GM19438 (cell line): ENCODE data around the gene ZBTB46.
"Not testable (repeated sequence)": the region's sequence is repeated elsewhere in the genome, so short reads cannot be mapped to it uniquely, and the experiment has no call there.

Source experiments
- ATAC-seq: cut with Tn5 transposase; IDR thresholded peaks from one replicate; pipeline ENCODE4 v1.9.1; 2021; ENCODE audit warnings: low read depth; ENCODE audit not compliant: unreplicated experiment

ZBTB46 gene

DNA sequence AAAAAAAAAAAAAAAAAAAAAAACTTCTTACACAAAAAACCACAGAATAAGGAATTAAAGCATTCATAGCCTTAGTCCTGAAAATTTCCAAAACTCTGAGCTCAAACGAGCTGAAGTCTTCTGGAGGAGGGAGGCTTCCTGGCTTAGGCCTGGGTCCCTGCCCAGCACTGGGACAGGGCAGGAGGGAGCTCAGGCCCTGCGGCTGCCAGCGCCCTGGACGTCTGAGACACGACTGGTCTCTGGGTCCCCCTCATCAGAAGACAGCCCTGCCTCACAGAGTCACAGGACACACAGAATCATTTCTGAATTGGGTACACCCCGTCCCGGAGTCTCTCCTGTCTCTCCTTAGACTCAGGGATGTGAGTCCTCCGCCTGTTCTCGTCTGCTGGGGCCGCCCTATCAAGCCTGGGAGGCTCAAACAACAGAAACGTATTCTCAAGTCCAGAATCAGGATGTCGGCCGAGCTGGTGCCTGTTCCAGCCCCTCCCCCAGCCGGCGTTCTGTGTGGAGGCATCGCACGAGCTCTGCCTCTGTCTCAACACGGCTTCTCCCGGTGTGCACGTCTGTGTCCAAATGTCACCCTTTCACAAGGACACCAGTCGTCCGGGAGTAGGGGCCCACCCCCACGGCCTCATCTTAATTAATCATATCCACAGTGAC lies 39.4 kb downstream of the ZBTB46 start:
- no peak for ATAC-seq

DNA sequence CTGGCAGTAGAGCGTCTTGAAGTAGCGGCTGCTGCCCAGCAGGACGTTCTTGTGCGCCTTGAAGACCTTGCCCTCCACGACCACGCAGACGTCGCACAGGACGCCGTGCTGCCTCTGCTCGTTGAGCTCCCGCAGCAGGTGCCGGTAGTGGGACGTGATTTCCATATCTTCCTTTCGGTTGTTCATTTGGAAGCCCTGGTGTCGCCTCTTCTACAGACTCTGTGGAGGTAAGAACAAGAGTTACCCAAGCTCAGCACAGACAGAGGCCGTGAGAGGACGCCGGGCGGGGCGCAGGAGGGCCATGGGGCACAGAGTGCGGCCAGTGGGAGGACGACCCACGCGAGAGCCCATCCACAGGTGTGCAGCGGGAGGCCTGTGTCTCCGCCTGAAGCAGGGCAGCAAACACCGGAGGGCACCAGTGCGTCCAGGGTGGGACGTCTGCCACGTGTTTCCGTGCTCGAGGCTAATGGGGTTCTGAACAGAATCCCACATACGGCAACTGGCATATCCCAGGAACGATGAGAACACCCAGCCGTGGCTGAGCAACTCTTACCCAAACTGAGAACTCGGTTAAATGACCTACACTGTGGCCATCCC lies 40.4 kb downstream of the ZBTB46 start:
- ATAC-seq, result no peak

DNA sequence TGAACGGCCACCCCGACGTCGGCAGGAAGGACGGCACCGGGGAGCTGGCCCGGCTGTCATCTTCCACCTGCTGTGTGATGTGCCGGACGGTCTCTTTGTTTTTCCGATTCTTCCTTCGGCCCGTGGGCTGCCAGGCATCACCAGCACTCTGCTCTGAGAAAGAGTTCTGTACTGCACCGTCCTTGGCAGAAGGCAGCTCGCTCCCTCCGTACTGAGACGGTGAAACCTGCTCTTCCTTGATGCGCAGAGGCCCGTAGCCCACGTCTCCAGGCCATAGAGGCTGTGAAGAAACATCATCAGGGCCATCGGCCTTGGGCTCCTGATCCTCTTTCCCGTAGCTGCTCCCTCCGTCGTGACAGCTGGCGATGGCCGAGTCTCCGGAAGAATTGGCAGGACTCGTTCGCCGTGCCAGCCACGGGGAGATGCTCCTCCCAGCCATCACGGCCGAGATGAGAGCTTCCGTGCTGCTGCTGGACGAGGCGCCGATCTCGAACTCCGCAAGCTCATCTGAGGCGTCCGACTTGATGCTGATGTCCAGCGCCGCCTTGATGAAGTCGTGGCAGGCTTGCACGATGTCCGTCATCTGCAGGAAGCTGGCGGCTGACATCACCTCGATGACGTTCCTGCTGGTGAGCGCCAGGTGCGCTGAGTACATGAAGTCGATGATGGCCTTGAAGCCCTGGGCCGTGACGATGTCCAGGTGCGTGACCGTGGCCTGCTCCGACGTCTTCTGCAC lies 41.1 kb downstream of the ZBTB46 start:
- ATAC-seq, result no peak

DNA sequence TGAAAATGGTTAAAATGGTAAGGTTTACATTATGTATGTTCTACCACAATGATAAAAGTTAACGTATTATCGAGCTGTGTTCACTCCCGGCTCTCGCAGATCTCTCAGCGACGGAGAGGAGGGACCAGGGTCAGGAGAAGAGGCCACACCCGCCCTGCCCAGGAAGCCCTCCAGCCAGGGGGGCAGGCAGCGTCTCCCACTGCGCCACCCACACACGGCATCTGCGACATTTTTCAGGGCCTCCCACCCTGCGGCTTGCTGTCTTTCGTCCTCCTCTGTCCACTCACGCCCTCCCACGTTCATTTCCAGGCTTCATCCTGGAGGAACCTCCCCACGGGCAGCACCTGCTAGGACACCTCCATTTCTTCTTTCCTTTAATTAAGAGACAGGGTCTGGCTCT lies 43.3 kb downstream of the ZBTB46 start:
- no peak for ATAC-seq

DNA sequence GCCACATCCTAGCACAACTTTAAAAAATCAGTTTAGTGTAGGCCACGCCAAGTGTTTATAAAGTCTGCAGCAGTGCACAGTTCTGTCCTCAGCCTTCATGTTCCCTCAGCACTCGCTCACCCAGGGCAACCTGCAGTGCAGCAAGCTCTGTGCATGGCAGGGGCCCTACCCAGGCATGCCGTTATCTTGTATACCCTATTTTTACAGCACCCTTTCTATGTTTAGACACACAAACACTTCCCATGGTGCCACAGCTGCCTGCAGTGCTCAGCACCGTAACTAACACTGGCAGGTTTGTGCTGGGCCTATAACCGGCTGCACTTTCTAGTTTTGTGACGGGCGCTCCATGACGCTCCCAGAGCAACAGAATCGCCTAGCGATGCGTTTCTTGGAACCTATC lies 43.8 kb downstream of the ZBTB46 start:
- no peak for ATAC-seq

DNA sequence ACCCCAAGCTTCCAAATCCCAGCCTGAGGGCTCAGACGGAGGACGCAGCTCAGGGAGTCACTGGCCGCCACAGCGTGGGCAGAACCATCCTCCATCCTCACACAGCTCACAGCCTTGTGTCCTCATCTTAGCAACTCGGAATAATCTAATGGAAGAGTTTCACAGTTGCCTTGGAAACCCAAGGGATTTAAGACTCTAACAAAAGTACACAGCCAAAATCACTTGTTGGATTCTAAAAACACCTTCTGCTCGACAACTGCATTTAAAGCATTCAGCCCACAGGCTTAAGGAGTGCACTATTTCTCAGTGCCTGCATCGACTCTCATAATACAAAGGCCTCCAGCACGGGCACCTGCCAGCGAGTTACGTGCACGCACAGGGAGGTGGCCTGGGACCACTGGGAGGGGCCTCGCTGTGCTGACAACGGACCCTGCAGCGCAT lies 45.4 kb downstream of the ZBTB46 start:
- ATAC-seq, result no peak

DNA sequence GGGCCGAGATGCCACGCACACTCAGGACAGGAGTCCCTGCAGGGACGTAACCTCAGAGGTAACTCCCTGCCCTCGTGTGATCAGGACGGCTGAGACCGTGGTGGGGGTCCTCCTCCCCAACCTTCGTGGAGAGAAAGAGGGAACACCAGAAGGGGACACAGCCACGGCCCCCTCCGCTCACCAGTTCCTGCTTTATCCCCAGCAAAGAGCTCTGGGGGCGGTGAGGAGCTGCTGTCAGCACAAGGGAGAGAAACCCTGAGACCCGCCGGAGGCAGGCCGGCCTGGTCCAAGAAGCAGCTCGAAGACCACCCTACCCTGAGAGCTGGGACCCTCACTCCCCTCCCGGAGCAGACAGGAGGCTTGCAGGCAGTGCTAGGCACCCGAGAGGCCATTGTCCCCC lies 47.1 kb downstream of the ZBTB46 start:
- no peak for ATAC-seq

DNA sequence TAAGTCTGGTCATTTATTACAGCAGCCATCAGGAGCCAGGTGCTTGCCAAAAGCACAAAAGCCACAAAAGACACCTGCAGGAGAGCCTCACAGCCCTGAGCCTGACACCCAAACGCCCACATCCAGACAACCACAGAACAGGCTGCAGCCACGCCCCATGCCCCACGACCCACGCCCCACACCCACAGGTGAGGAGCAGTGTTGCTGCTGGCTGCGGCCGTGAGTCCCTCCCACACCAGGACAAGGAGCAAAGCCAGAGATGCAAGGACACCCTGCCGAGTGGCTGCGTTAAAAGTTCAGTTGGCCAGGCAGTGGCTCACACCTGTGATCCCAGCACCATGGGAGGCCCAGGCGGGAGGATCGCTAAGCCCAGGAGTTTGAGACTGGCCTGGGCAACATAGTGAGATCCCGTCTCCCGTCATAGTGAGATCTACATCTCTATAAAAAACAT lies 48.5 kb downstream of the ZBTB46 start:
- ATAC-seq, result no peak

DNA sequence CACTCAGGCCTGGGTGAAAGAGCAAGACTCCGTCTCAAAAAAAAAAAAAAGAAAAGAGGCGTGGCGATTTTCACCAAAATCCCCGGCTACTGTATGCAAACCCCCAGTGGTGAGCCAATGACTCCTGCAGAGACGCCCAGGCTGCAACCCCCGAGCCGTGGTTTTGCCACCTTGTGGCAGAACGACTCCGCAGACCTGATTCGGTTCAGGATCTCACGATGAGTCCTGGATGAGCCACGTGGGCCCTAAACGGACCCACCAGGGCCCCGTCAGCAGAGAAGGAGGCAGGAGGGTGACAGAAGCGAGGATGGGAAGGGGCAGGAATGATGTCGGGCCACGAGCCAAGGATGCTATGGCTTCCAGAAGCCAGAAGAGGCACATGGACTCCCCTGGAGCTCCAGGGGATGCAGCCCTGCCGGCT lies 49.0 kb downstream of the ZBTB46 start:
- ATAC-seq, result no peak

DNA sequence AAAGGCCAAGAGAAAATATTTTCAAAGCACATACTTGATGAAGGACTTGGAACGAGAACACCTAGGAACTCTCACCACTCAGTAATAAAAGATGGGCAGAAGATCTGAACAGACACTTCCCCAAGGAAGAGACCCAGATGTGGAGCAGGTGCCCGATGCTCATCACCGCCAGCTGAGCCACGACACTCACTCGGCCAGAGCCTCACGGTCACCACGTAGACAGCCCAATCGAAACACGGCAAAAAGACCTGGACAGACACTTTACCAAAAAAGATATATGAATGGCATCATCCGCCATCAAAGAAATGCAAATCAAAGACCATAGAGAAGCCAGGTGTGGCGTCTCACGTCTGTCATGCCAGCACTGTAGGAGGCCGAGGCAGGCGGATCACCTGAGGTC lies 49.9 kb downstream of the ZBTB46 start:
- no peak for ATAC-seq

DNA sequence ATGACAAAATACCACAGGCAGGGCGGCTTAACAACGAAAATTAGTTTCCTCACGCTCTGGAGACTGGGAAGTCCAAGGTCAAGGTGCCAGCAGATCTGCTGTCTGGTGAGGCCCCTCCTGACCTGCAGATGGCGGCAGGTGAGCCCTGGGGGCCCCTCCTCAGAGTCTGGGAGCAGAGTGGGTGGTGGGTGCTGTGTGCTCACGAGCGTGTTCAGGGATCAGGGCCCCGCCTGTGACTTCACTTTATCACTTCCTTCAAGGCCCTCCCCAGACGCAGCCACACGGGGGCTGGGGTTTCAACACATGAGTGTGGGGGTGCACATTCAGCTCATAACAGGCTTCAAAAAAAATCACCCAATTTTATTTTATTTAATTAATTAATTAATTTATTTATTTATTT lies 52.2 kb downstream of the ZBTB46 start:
- ATAC-seq, result no peak

DNA sequence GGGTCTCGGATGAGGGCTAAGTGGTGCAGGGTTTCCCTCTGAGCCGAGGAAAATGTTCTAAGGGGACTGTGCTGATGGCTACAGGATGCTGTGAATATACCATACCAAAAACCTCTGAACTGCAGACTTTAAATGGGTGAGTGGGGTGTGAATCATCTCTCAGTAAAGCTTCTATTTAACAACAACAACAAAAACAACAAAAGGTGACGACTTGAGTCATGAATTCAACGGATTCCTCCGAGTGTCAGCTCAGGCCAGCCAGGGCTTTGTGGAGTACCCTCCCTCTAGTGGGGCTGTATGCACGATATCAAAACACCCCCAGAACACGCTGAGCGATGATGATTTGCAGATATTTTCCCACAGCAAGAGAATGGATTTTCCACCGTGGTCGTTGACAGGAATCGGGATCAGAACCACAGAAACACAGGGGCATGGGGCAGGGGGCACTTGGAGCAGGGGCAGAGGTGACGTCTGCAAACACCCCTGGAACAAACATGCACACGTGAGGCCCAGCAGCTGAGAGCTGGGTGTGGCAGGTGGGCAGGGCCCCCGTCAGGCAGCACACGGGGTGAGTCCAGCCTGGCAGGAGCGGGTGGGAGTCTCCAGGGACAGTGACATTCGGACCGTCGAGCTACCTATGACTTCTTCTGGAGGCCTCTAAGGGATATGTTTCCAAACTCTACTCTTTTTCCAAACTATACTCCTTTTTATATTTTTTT lies 52.9 kb downstream of the ZBTB46 start:
- no peak for ATAC-seq

DNA sequence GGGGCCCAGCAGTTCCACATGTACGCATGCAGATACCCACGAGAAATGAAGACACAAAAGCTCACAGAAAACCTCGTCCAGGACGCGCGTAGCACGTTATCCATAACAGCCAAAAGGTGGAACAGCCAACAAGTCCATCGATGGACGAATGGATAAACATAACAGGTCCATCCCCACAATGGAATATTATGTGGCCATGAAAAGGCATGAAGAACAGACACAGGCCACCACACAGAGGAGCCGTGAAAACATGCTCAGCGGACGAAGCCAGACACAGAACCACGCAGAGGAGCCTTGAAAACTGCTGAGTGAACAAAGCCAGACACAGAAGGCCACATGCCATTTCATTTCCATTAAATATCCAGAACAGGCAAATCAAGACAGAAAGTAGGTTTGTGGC lies 53.5 kb downstream of the ZBTB46 start:
- ATAC-seq, result no peak

DNA sequence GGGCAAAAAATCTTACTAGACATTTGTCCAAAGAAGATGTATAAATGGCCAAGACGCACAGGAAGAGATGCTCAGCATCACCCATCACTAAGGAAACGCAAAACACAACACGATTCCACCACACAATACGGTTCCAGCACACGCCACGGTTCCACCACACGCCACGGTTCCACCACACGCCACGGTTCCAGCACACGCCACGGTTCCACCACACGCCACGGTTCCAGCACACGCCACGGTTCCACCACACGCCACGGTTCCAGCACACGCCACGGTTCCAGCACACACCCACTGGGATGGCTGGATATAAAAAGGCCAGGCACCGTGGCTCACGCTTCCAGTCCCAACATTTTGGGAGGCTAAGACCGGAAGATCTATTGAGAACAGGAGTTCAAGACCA lies 54.2 kb downstream of the ZBTB46 start:
- ATAC-seq, result not testable (repeated sequence)

DNA sequence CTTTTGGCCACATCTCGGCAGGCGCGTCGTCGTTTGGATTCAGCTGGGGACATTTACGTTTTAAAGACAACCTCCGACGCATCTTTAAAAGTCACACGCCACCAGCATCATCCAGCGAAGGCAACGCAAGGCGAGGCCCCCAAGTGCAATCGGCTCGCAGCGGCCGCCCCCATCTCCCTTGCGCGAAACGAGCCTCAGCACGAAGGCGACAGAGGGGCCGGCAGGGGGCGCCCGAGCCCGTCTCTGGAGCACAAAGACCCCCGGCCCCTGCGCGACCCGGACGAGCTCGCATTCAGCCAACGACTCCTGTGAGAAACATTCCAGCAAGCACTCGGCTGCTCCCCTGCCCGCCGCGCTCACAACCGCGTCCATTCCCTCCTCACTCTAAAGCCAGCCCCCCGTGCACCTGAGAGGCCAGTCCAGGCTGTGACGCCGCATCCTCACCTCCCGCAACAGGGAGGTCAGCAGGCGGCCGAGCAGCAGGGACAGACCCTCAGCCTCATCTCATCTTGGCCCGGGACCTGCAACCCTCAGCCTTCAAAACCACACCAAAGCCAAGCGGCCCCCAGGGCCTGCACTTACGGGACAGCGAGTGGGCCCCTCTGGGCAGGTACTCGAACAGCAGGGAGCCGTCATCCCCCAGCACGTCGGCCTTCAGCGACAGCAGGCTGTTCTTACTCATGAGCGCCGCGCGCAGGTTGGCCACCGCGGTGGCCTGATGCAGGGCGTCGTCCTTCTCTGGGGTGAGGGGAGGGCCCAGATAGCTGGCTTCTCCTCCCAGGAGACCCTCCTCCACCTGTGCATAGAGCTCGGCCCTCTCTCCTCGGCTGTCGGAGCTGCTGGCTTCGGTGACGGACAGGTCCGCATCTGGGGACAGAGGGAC lies 55.7 kb downstream of the ZBTB46 start:
- ATAC-seq, result no peak

DNA sequence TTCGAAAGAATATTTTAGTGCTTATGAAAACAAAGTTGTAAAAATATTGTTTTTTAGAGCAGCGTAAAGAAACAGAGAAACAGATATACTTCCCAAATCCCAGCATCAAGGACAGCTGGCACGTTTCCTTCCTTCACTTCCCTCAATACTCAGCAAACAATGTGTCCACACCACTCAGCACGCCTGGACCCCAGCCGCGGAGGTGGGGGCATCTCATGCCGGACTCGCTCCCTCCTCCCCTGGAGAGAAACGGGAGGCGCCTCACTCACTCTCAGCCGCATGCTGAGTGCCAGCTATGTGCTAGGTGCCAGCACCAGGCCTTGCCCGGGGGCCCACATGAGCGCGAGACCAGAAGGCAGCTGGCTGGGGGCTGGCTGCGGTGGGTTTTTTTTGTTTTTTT lies 56.8 kb downstream of the ZBTB46 start:
- no peak for ATAC-seq

DNA sequence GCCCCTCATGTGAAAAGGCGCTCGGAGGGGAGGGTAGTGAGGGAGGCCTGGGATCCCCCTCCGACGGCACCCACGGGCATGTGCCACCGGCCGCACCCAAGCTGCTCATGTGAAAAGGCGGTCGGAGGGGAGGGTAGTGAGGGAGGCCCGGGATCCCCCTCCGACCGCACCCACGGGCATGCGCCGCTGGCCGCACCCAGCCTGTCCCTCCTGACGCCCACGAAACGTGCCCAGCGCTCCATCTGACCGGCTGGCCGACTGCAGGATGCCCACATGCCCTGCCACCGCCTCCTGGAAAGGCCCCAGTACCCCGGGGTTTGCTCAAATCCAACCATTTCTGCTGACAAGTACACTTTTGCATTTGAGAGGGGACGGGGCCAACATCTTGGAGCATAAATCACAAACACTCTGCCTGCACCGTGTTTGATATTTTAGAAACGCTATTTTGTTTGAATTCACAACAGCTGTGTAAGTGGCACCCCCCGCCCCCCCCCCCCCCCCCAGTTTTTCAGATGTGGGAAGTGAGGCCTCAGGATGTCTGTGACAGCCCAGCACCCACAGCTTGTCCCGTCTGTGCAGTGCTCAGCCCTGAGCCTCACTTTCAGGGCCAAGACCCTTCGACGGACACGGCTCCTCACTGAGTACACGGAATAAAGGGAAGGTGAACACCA lies 57.4 kb downstream of the ZBTB46 start:
- ATAC-seq, result no peak

DNA sequence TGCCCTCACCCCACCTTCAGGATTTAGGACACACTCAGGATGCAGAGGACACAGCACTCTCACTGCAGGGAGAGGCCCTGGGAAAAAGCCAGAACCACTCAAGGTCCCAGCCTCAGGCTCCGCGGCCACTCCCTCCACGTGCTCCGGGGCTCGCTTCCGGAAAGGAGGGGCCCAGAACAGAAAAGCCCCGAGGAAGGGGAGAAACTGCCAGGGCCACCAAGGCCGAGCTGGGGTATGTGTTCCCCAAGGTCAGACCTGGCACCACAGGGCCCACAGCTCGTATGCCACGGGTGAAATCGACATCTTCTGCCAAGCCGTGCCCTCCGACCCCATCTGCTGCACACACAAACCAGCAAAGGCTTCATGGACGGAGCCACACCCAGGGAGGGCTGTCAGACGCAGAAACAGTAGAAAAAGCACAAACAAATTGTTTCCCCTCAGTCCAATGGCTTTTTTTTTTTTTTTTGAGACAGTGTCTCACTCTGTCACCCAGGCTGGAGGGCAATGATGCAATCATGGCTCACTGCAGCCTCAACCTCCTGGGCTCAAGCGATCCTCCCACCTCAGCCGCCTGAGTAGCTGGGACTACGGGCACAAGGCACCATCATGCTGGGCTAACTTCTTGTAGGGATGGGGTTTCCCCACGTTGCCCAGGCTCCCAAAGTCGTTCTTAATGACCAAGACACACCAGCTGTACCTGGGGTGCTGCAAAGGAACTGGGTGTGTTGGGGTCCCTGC lies 58.1 kb downstream of the ZBTB46 start:
- ATAC-seq, result no peak
